HEK293 (cell line): Measurements from ENCODE around the gene ZNF699.

Source experiments
- FEZF1 ChIP-seq: fragments of 450-650 bp; formaldehyde crosslinking; IDR thresholded peaks from 2 replicates; pipeline ENCODE4 v1.5.1; 2016; ENCODE audit warnings: missing biosample characterization, missing genetic modification characterization
- OVOL3 ChIP-seq: fragments of 450-650 bp; formaldehyde crosslinking; IDR thresholded peaks from 2 replicates; pipeline ENCODE4 v1.5.1; 2016; ENCODE audit warnings: missing biosample characterization, missing genetic modification characterization
- ZBTB1 ChIP-seq: fragments of 450-650 bp; formaldehyde crosslinking; IDR thresholded peaks from 2 replicates; pipeline ENCODE4 v1.5.1; 2016; ENCODE audit warnings: missing biosample characterization, missing genetic modification characterization
- ZBTB48 ChIP-seq: fragments of 450-650 bp; formaldehyde crosslinking; IDR thresholded peaks from 2 replicates; pipeline ENCODE4 v1.5.1; 2016; ENCODE audit warnings: missing biosample characterization, missing genetic modification characterization
- ZNF133 ChIP-seq: fragments of 450-650 bp; formaldehyde crosslinking; IDR thresholded peaks from 2 replicates; pipeline ENCODE4 v1.5.1; 2016; ENCODE audit warnings: missing biosample characterization, missing genetic modification characterization
- ZNF140 ChIP-seq: fragments of 450-650 bp; formaldehyde crosslinking; IDR thresholded peaks from 2 replicates; pipeline ENCODE4 v1.5.1; 2016; ENCODE audit warnings: missing biosample characterization, missing genetic modification characterization
- ZNF148 ChIP-seq: fragments of 450-650 bp; formaldehyde crosslinking; IDR thresholded peaks from 2 replicates; pipeline ENCODE4 v1.5.0; 2017; ENCODE audit warnings: missing biosample characterization, missing genetic modification characterization, borderline replicate concordance
- ZNF155 ChIP-seq: fragments of 450-650 bp; formaldehyde crosslinking; IDR thresholded peaks from 2 replicates; pipeline ENCODE4 v1.5.1; 2016; ENCODE audit warnings: missing biosample characterization, missing genetic modification characterization
- ZNF202 ChIP-seq: fragments of 450-650 bp; formaldehyde crosslinking; IDR thresholded peaks from 2 replicates; pipeline ENCODE4 v1.5.1; 2016; ENCODE audit warnings: missing biosample characterization, missing genetic modification characterization, borderline replicate concordance
- ZNF23 ChIP-seq: fragments of 450-650 bp; formaldehyde crosslinking; IDR thresholded peaks from 2 replicates; pipeline ENCODE4 v1.5.1; 2016; ENCODE audit warnings: missing biosample characterization, missing genetic modification characterization, borderline replicate concordance
- ZNF311 ChIP-seq: fragments of 450-650 bp; formaldehyde crosslinking; IDR thresholded peaks from 2 replicates; pipeline ENCODE4 v1.5.1; 2017; ENCODE audit warnings: missing biosample characterization, missing genetic modification characterization, borderline replicate concordance
- ZNF350 ChIP-seq: fragments of 450-650 bp; formaldehyde crosslinking; IDR thresholded peaks from 2 replicates; pipeline ENCODE4 v1.5.0; 2017; ENCODE audit warnings: missing biosample characterization, mild to moderate bottlenecking, missing genetic modification characterization
- ZNF416 ChIP-seq: fragments of 450-650 bp; formaldehyde crosslinking; IDR thresholded peaks from 2 replicates; pipeline ENCODE4 v1.5.1; 2016; ENCODE audit warnings: missing biosample characterization, missing genetic modification characterization
- ZNF529 ChIP-seq: fragments of 450-650 bp; formaldehyde crosslinking; IDR thresholded peaks from 2 replicates; pipeline ENCODE4 v1.5.1; 2017; ENCODE audit warnings: missing genetic modification characterization, missing biosample characterization; ENCODE audit not compliant: insufficient replicate concordance
- ZNF530 ChIP-seq: fragments of 450-650 bp; formaldehyde crosslinking; IDR thresholded peaks from 2 replicates; pipeline ENCODE4 v1.5.1; 2016; ENCODE audit warnings: low read depth, missing biosample characterization, missing genetic modification characterization
- ZNF555 ChIP-seq: fragments of 450-650 bp; formaldehyde crosslinking; conservative IDR thresholded peaks from 2 replicates; pipeline ENCODE4 v1.5.1; 2017; ENCODE audit warnings: missing biosample characterization, mild to moderate bottlenecking, missing genetic modification characterization, inconsistent platforms
- ZNF623 ChIP-seq: fragments of 450-650 bp; formaldehyde crosslinking; IDR thresholded peaks from 2 replicates; pipeline ENCODE4 v1.5.1; 2016; ENCODE audit warnings: missing biosample characterization, missing genetic modification characterization
- ZNF776 ChIP-seq: fragments of 450-650 bp; formaldehyde crosslinking; IDR thresholded peaks from 2 replicates; pipeline ENCODE4 v1.5.0; 2017; ENCODE audit warnings: missing biosample characterization, missing genetic modification characterization, borderline replicate concordance
- ZNF837 ChIP-seq: fragments of 450-650 bp; formaldehyde crosslinking; IDR thresholded peaks from 2 replicates; pipeline ENCODE4 v1.5.1; 2016; ENCODE audit warnings: missing biosample characterization, missing genetic modification characterization
- ZSCAN16 ChIP-seq: fragments of 450-650 bp; formaldehyde crosslinking; IDR thresholded peaks from 2 replicates; pipeline ENCODE4 v1.5.1; 2016; ENCODE audit warnings: missing biosample characterization, missing genetic modification characterization
- ZSCAN30 ChIP-seq: fragments of 450-650 bp; IDR thresholded peaks from 2 replicates; pipeline ENCODE4 v1.5.1; 2018; ENCODE audit warnings: missing biosample characterization, mild to moderate bottlenecking, missing genetic modification characterization, moderate library complexity
- ZSCAN4 ChIP-seq: fragments of 450-650 bp; formaldehyde crosslinking; IDR thresholded peaks from 2 replicates; pipeline ENCODE4 v1.5.1; 2017; ENCODE audit warnings: missing biosample characterization, missing genetic modification characterization
- TF ChIP-seq, protein P1 (sequence below): fragments of 450-650 bp; formaldehyde crosslinking; IDR thresholded peaks from 2 replicates; pipeline ENCODE4 v1.5.1; 2017; ENCODE audit warnings: missing biosample characterization, mild to moderate bottlenecking, missing genetic modification characterization, moderate library complexity
- TF ChIP-seq, protein P2 (sequence below): fragments of 450-650 bp; formaldehyde crosslinking; optimal IDR thresholded peaks from 2 replicates; pipeline ENCODE3; 2016; ENCODE audit warnings: missing biosample characterization, mild to moderate bottlenecking, missing genetic modification characterization
- TF ChIP-seq, protein P3 (sequence below): fragments of 450-650 bp; formaldehyde crosslinking; IDR thresholded peaks from 2 replicates; pipeline ENCODE4 v1.5.1; 2016; ENCODE audit warnings: missing biosample characterization, missing genetic modification characterization
- TF ChIP-seq, protein P4 (sequence below): fragments of 450-650 bp; formaldehyde crosslinking; conservative IDR thresholded peaks from 2 replicates; pipeline ENCODE4 v1.5.1; 2016; ENCODE audit warnings: low read depth, missing biosample characterization, missing genetic modification characterization
- TF ChIP-seq, protein P5 (sequence below): fragments of 450-650 bp; formaldehyde crosslinking; IDR thresholded peaks from 2 replicates; pipeline ENCODE4 v1.5.1; 2016; ENCODE audit warnings: missing biosample characterization, missing genetic modification characterization

Gene ZNF699

GRCh38 chr19:9309139-9309973 lies at the start of gene ZNF699 (continued):
- TF ChIP-seq ZNF148 (tag by site-specific recombination) = no peak
- TF ChIP-seq ZSCAN4 (tag by site-specific recombination) = no peak
- TF ChIP-seq, protein P1, sequence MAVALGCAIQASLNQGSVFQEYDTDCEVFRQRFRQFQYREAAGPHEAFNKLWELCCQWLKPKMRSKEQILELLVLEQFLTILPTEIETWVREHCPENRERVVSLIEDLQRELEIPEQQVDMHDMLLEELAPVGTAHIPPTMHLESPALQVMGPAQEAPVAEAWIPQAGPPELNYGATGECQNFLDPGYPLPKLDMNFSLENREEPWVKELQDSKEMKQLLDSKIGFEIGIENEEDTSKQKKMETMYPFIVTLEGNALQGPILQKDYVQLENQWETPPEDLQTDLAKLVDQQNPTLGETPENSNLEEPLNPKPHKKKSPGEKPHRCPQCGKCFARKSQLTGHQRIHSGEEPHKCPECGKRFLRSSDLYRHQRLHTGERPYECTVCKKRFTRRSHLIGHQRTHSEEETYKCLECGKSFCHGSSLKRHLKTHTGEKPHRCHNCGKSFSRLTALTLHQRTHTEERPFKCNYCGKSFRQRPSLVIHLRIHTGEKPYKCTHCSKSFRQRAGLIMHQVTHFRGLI (tag by site-specific recombination) = no peak
- no peak for TF ChIP-seq ZBTB1 (tag by site-specific recombination)
- TF ChIP-seq ZNF202 (tag by site-specific recombination) = no peak
- no peak for TF ChIP-seq FEZF1 (tag by site-specific recombination)
- TF ChIP-seq, protein P2, sequence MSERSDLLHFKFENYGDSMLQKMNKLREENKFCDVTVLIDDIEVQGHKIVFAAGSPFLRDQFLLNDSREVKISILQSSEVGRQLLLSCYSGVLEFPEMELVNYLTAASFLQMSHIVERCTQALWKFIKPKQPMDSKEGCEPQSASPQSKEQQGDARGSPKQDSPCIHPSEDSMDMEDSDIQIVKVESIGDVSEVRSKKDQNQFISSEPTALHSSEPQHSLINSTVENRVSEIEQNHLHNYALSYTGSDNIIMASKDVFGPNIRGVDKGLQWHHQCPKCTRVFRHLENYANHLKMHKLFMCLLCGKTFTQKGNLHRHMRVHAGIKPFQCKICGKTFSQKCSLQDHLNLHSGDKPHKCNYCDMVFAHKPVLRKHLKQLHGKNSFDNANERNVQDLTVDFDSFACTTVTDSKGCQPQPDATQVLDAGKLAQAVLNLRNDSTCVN (tag by site-specific recombination) = no peak
- no peak for TF ChIP-seq ZSCAN16 (tag by site-specific recombination)
- no peak for TF ChIP-seq ZNF350 (tag by site-specific recombination)
- TF ChIP-seq ZSCAN30 = no peak
- TF ChIP-seq, protein P3, sequence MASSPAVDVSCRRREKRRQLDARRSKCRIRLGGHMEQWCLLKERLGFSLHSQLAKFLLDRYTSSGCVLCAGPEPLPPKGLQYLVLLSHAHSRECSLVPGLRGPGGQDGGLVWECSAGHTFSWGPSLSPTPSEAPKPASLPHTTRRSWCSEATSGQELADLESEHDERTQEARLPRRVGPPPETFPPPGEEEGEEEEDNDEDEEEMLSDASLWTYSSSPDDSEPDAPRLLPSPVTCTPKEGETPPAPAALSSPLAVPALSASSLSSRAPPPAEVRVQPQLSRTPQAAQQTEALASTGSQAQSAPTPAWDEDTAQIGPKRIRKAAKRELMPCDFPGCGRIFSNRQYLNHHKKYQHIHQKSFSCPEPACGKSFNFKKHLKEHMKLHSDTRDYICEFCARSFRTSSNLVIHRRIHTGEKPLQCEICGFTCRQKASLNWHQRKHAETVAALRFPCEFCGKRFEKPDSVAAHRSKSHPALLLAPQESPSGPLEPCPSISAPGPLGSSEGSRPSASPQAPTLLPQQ (tag by site-specific recombination) = no peak
- TF ChIP-seq ZNF140 (tag by site-specific recombination) = no peak
- no peak for TF ChIP-seq ZNF555 (tag by site-specific recombination)
- no peak for TF ChIP-seq OVOL3 (tag by site-specific recombination)
- no peak for TF ChIP-seq ZNF837 (tag by site-specific recombination)
- TF ChIP-seq ZNF776 (tag by site-specific recombination) = no peak
- TF ChIP-seq ZNF133 = no peak
- no peak for TF ChIP-seq ZNF23 (tag by site-specific recombination)
- no peak for TF ChIP-seq ZNF530 (tag by site-specific recombination)
- no peak for TF ChIP-seq ZNF529 (tag by site-specific recombination)
- no peak for TF ChIP-seq ZNF416 (tag by site-specific recombination)
- TF ChIP-seq ZNF311 (tag by site-specific recombination) = no peak
- TF ChIP-seq ZNF623 = no peak
- TF ChIP-seq, protein P4, sequence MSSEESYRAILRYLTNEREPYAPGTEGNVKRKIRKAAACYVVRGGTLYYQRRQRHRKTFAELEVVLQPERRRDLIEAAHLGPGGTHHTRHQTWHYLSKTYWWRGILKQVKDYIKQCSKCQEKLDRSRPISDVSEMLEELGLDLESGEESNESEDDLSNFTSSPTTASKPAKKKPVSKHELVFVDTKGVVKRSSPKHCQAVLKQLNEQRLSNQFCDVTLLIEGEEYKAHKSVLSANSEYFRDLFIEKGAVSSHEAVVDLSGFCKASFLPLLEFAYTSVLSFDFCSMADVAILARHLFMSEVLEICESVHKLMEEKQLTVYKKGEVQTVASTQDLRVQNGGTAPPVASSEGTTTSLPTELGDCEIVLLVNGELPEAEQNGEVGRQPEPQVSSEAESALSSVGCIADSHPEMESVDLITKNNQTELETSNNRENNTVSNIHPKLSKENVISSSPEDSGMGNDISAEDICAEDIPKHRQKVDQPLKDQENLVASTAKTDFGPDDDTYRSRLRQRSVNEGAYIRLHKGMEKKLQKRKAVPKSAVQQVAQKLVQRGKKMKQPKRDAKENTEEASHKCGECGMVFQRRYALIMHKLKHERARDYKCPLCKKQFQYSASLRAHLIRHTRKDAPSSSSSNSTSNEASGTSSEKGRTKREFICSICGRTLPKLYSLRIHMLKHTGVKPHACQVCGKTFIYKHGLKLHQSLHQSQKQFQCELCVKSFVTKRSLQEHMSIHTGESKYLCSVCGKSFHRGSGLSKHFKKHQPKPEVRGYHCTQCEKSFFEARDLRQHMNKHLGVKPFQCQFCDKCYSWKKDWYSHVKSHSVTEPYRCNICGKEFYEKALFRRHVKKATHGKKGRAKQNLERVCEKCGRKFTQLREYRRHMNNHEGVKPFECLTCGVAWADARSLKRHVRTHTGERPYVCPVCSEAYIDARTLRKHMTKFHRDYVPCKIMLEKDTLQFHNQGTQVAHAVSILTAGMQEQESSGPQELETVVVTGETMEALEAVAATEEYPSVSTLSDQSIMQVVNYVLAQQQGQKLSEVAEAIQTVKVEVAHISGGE (tag by site-specific recombination) = peak; percentile 29; the same call in 1 of the 2 replicates
- no peak for TF ChIP-seq ZBTB48
- TF ChIP-seq, protein P5, sequence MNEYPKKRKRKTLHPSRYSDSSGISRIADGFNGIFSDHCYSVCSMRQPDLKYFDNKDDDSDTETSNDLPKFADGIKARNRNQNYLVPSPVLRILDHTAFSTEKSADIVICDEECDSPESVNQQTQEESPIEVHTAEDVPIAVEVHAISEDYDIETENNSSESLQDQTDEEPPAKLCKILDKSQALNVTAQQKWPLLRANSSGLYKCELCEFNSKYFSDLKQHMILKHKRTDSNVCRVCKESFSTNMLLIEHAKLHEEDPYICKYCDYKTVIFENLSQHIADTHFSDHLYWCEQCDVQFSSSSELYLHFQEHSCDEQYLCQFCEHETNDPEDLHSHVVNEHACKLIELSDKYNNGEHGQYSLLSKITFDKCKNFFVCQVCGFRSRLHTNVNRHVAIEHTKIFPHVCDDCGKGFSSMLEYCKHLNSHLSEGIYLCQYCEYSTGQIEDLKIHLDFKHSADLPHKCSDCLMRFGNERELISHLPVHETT (tag by site-specific recombination) = no peak
- no peak for TF ChIP-seq ZNF155 (tag by site-specific recombination)
